Panc1 (cell line): ENCODE results near the gene GPRIN3. TPM values are rescaled to one million over a fixed set of nuclear protein-coding genes. Genes with fewer than 3 reads are reported as not detected.

ENCODE experiments used
- ATAC-seq: fragments of 200-7000 bp; cut with Tn5 transposase; 2 replicates; pipeline ENCODE4 v1.9.1; 2020; ENCODE audit warnings: mild to moderate bottlenecking, moderate library complexity
- BruUV-seq: library from RNA; stranded (reverse); fragments of 400-500 nt; replicated peaks from 2 replicates; lab custom pipeline; 2021; lab: Mats Ljungman, UMichigan
- CTCF ChIA-PET: fragments of 300-600 bp; sonication (Branson Sonifier 250); formaldehyde crosslinking; loops from one replicate; lab custom pipeline; 2022; ENCODE audit warnings: antibody characterized with exemption; lab: Charles Lee
- POLR2A ChIA-PET: fragments of 300-600 bp; sonication (Branson Sonifier 250); formaldehyde crosslinking; loops from one replicate; lab custom pipeline; 2022; ENCODE audit warnings: antibody characterized with exemption; lab: Charles Lee
- DNase-seq: peaks from one replicate; pipeline ENCODE4 v3.0.0-alpha.2; 2010; ENCODE audit warnings: low read depth, low spot score
- H3K27ac ChIP-seq: 2 replicates; pipeline ENCODE4 v1.5.1; 2011; ENCODE audit warnings: mild to moderate bottlenecking, low read length, inconsistent platforms
- H3K27me3 ChIP-seq: fragments of 200-500 bp; sonication (Bioruptor generic); 2 replicates; pipeline ENCODE4 v1.6.0; 2014; ENCODE audit warnings: low read length, inconsistent platforms; ENCODE audit not compliant: control insufficient read depth, insufficient read depth
- H3K36me3 ChIP-seq: fragments of 200-500 bp; sonication (Bioruptor generic); 2 replicates; pipeline ENCODE4 v1.5.1; 2014; ENCODE audit warnings: inconsistent platforms, mild to moderate bottlenecking, low read length, moderate library complexity; ENCODE audit not compliant: control insufficient read depth, insufficient read depth
- H3K4me1 ChIP-seq: 2 replicates; pipeline ENCODE4 v1.5.1; 2011; ENCODE audit warnings: inconsistent platforms, mild to moderate bottlenecking, low read length, moderate library complexity; ENCODE audit not compliant: control insufficient read depth, insufficient read depth
- H3K4me3 ChIP-seq, 2 experiments: 2 replicates each; pipeline ENCODE4 v1.5.1; 2011 to 2012; ENCODE audit warnings: low read depth in 2 of 2, low read length in 2 of 2, mild to moderate bottlenecking in 2 of 2, inconsistent platforms in 1 of 2, moderate library complexity in 1 of 2
- H3K9me3 ChIP-seq: fragments of 200-500 bp; sonication (Bioruptor generic); 2 replicates; pipeline ENCODE4 v1.5.1; 2014; ENCODE audit warnings: low read depth, mild to moderate bottlenecking, inconsistent platforms, low read length, moderate library complexity; ENCODE audit not compliant: control insufficient read depth, insufficient read depth
- POLR2AphosphoS5 ChIP-seq: IDR thresholded peaks from 2 replicates; pipeline ENCODE4 v1.6.1; 2012; ENCODE audit warnings: mild to moderate bottlenecking, low read depth, low read length, moderate library complexity
- SIN3A ChIP-seq: IDR thresholded peaks from 2 replicates; pipeline ENCODE4 v1.6.1; 2012; ENCODE audit warnings: low read depth, mild to moderate bottlenecking, low read length, moderate library complexity, borderline replicate concordance; ENCODE audit not compliant: insufficient read depth
- TCF7L2 ChIP-seq: IDR thresholded peaks from 2 replicates; pipeline ENCODE4 v1.6.1; 2011; ENCODE audit warnings: mild to moderate bottlenecking, low read depth, low read length, inconsistent platforms
- in situ Hi-C: cut with HindIII; loops from 2 replicates; pipeline ENCODE4 v1.10.0; 2016; ENCODE audit warnings: low sequenced_read_pairs, low pct_unique_long_range_greater_than_20kb
- intact Hi-C: fragments of 100-400 bp; cut with micrococcal nuclease; formaldehyde crosslinking; loops from one replicate; pipeline ENCODE4 v1.10.0; 2022; ENCODE audit not compliant: unreplicated experiment
- total RNA-seq: library from RNA; stranded (reverse); gene quantifications from one replicate; pipeline ENCODE4 v1.2.1, GENCODE V29; 2021; ENCODE audit not compliant: unreplicated experiment
- TF ChIP-seq, protein P1 (sequence below), 2 experiments: IDR thresholded peaks; 2 replicates each; pipeline ENCODE4 v1.6.1; 2011 to 2012; ENCODE audit warnings: low read depth in 2 of 2, control low read depth in 1 of 2, low read length in 1 of 2, mild to moderate bottlenecking in 1 of 2, moderate library complexity in 1 of 2; ENCODE audit not compliant: insufficient read depth in 1 of 2
- TF ChIP-seq, protein P2 (sequence below): fragments of 450-650 bp; IDR thresholded peaks from 2 replicates; pipeline ENCODE4 v1.5.1; 2017; ENCODE audit warnings: mild to moderate bottlenecking

Gene GPRIN3
- total RNA-seq, 1 experiment from 2014 or later: 0.03 TPM

DNA sequence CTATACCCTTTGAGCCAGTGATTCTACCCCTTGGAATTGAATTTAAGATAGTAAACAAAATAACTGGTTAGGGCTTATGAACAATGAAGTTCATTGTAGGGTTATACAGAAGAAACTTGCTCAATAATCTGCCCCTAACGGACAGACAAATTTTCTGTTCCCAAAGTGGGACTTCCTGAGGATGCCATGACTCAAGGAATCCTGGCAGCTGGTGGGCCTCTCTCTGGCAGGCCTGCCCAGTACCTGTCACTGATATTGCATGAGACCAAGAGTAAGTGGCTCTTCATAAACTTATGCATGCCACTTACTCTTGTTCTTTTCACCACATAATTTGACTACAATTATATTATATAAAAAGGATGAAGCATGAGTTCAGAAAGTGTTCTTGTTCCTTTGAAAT is 41.5 kb downstream of the GPRIN3 start:
- H3K27me3 ChIP-seq: no peaks in the 10 kb centered on the region
- BruUV-seq: no TSS peak
- no peak for ATAC-seq
- TF ChIP-seq POLR2AphosphoS5 (no peak), SIN3A (no peak)
- in situ Hi-C loops (no loop called here), intact Hi-C loops (no loop called here)
- H3K4me3 ChIP-seq: no peak overlapping the region
- no peaks in the 10 kb centered on the region for H3K9me3 ChIP-seq
- H3K27ac ChIP-seq: no peak overlapping the region
- no peaks in the 10 kb centered on the region for H3K4me1 ChIP-seq
- DNase-seq: no peak
- H3K36me3 ChIP-seq: no peaks in the 10 kb centered on the region
- POLR2A ChIA-PET: no interaction called here
- CTCF ChIA-PET: no interaction called here

DNA sequence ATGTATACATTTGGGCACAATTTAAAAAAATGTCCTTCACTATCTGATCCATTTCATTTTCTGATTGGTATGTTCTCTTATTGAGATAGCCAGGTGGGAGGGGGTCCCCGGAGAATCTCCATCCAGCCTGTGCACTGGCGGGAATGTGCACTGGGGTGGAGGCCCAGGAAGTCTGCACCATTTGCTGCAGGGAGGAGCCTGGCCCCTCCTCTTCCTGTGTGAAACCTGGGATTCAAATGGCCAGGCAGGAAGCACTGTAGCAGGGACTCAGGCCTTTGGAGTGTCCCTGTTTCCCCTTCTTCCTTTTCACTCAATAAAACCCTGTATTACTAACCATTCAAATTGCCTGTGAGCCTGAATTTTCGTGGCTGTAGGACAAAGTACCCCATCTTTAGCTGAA is 44.3 kb downstream of the GPRIN3 start:
- ATAC-seq (no peak), DNase-seq (no peak)
- H3K4me3 ChIP-seq: no peak overlapping the region
- BruUV-seq: no TSS peak
- H3K27ac ChIP-seq: no peak overlapping the region
- H3K36me3 ChIP-seq: no peaks in the 10 kb centered on the region
- POLR2A ChIA-PET: no interaction called here
- H3K4me1 ChIP-seq: no peaks in the 10 kb centered on the region
- CTCF ChIA-PET: no interaction called here
- H3K27me3 ChIP-seq: no peaks in the 10 kb centered on the region
- intact Hi-C loops (no loop called here), in situ Hi-C loops (no loop called here)
- H3K9me3 ChIP-seq: no peaks in the 10 kb centered on the region
- TF ChIP-seq TCF7L2 (no peak), POLR2AphosphoS5 (no peak)
- TF ChIP-seq, protein P1, sequence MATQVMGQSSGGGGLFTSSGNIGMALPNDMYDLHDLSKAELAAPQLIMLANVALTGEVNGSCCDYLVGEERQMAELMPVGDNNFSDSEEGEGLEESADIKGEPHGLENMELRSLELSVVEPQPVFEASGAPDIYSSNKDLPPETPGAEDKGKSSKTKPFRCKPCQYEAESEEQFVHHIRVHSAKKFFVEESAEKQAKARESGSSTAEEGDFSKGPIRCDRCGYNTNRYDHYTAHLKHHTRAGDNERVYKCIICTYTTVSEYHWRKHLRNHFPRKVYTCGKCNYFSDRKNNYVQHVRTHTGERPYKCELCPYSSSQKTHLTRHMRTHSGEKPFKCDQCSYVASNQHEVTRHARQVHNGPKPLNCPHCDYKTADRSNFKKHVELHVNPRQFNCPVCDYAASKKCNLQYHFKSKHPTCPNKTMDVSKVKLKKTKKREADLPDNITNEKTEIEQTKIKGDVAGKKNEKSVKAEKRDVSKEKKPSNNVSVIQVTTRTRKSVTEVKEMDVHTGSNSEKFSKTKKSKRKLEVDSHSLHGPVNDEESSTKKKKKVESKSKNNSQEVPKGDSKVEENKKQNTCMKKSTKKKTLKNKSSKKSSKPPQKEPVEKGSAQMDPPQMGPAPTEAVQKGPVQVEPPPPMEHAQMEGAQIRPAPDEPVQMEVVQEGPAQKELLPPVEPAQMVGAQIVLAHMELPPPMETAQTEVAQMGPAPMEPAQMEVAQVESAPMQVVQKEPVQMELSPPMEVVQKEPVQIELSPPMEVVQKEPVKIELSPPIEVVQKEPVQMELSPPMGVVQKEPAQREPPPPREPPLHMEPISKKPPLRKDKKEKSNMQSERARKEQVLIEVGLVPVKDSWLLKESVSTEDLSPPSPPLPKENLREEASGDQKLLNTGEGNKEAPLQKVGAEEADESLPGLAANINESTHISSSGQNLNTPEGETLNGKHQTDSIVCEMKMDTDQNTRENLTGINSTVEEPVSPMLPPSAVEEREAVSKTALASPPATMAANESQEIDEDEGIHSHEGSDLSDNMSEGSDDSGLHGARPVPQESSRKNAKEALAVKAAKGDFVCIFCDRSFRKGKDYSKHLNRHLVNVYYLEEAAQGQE (IDR thresholded peaks at IDR 0.05; ENCODE audit: insufficient read depth in 1 of 2, low read depth in 2 of 2, low read length in 1 of 2): no peak
- TF ChIP-seq, protein P2, sequence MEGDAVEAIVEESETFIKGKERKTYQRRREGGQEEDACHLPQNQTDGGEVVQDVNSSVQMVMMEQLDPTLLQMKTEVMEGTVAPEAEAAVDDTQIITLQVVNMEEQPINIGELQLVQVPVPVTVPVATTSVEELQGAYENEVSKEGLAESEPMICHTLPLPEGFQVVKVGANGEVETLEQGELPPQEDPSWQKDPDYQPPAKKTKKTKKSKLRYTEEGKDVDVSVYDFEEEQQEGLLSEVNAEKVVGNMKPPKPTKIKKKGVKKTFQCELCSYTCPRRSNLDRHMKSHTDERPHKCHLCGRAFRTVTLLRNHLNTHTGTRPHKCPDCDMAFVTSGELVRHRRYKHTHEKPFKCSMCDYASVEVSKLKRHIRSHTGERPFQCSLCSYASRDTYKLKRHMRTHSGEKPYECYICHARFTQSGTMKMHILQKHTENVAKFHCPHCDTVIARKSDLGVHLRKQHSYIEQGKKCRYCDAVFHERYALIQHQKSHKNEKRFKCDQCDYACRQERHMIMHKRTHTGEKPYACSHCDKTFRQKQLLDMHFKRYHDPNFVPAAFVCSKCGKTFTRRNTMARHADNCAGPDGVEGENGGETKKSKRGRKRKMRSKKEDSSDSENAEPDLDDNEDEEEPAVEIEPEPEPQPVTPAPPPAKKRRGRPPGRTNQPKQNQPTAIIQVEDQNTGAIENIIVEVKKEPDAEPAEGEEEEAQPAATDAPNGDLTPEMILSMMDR: no peak

DNA sequence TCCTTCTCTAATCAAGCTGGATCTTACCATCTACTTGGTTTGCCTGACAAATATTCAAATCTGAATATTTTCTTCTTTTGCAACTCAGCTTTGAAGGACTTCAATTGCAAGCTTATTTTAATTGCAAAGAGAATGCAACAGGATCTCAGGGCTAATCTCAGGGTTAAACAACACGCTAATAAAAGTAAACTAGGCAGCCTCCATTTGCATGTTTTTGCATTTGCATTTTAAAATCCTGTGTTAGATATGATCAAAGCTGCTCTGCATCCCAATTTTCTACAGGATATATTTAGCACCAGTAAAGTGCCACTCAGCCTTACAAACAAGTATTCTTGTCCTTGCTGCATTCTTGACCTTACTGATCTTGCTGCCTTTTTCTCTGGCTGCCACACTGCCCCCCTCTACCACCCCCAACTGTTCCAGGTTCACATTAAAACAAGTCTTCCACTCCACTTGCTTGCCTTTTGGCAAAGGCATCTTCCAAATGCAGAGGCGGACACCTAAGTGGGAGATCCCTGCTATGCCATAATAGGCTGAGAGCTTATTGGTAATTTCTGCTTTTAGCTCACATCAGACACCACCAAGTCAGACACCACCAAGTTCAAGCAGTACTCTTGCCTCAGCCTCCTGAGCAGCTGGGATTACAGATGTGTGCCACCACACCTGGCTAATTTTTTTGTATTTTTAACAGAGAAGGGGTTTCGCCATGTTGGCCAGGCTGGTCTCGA is 48.1 kb downstream of the GPRIN3 start:
- no peak for TF ChIP-seq TCF7L2
- TF ChIP-seq, protein P1 (IDR thresholded peaks at IDR 0.05; ENCODE audit: insufficient read depth in 1 of 2, low read depth in 2 of 2, low read length in 1 of 2): no peak
- no peak for TF ChIP-seq POLR2AphosphoS5
- TF ChIP-seq SIN3A: no peak
- TF ChIP-seq, protein P2: no peak
- Histone ChIP-seq H3K4me3 (no peak overlapping the region), H3K9me3 (no peaks in the 10 kb centered on the region), H3K36me3 (no peaks in the 10 kb centered on the region), H3K27me3 (no peaks in the 10 kb centered on the region), H3K4me1 (no peaks in the 10 kb centered on the region), H3K27ac (no peak overlapping the region)
- DNase-seq (no peak), ATAC-seq (no peak)
- intact Hi-C loops: no loop called here
- BruUV-seq: no TSS peak
- CTCF ChIA-PET: no interaction called here
- POLR2A ChIA-PET: no interaction called here
- in situ Hi-C loops: no loop called here
